ENCODE measurements around the gene SCUBE2. TPM values are rescaled to one million over a fixed set of nuclear protein-coding genes. Genes with fewer than 3 reads are reported as not detected.

Gene SCUBE2
- total RNA-seq, 3 donors from 2014 or later = 0.20 to 0.41 (median 0.26) TPM

DNA sequence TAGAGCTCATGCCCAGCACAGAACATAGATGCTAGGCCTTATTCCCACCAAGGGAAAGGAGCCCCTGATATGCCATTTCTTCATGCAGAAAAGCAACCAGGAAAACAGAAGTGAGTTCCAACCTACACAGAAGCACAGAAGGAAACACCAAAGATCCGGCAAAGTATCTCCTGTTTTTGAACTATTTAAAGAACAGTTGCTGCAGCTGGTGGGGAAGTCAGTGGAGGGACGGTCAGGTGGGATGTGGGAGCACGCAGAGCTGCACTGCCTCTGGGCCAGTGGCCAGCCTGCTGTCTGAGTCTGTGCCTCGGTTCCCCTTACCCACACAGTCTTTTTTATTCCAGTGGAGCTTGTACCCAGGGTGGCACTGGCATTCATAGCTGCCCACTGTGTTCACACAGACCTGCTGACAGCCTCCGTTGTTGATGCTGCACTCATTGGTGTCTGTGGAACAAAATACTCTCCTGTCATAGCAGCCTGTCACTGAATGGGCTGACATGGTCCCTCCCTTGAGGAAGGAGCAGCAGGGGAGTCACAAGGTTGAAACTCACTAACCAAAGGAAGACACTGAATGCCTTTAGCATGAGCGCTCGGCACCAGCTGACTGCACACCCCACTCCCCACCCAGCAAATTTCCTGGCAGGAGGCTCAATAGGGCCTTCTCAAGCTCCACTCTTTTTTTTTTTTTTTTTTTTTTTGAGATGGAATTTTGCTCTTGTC, 37.9 kb downstream of the SCUBE2 start:
- no peak overlapping the region for H3K4me3 Mint-ChIP-seq
- no peaks in the 10 kb centered on the region for H3K9me3 Mint-ChIP-seq
- no peaks in the 10 kb centered on the region for H3K36me3 Mint-ChIP-seq (ENCODE audit: insufficient read depth)
- no peaks in the 10 kb centered on the region for H3K4me1 Mint-ChIP-seq (ENCODE audit: low read depth)
- no peaks in the 10 kb centered on the region for H3K27me3 Mint-ChIP-seq (ENCODE audit: low read depth)
- DNase-seq (no peak), ATAC-seq (no peak)

DNA sequence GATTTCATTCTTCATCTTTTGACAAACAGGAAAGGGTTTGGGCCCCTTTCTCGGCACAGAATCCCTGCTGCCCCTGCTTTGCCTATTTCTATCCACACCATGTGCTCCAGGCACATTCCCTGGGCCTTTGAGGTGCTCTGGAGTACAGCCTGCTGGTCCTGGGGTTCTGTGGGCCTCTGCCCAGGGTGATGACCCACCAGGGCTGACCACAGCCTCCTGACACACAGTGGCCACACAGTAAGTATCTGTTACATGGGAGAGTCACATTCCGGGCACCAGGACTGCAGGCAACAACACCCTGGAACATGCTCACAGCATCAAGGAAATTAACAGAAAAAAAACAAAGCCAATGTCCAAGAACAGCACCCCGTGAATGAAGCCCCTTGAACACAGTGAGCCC, 39.1 kb downstream of the SCUBE2 start:
- Mint-ChIP-seq H3K9me3 (no peaks in the 10 kb centered on the region), H3K36me3 (ENCODE audit: insufficient read depth) (no peaks in the 10 kb centered on the region), H3K27me3 (ENCODE audit: low read depth) (no peaks in the 10 kb centered on the region), H3K4me3 (no peak overlapping the region), H3K4me1 (ENCODE audit: low read depth) (no peaks in the 10 kb centered on the region)
- no peak for DNase-seq
- no peak for ATAC-seq

DNA sequence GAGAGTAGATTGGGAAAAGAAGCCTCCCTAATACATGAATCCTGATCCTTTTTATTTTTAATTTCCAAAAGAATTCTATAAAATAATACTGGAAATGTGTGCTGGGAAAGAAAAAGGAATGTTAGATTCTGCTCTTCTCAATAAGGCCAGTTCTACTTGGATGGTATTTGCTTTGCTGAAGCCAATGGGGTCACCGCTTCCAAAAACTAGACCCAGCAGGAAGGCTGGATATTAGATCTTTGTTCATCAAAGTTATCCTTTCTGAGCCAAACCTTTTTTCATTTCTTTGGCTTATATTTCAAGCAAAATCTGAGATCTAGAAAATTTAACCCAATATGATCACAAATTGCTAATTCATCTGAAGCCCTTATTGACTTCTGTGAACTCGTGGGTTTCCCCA, 41.4 kb downstream of the SCUBE2 start:
- no peaks in the 10 kb centered on the region for H3K36me3 Mint-ChIP-seq (ENCODE audit: insufficient read depth)
- no peak overlapping the region for H3K4me3 Mint-ChIP-seq
- H3K4me1 Mint-ChIP-seq (ENCODE audit: low read depth) = no peaks in the 10 kb centered on the region
- ATAC-seq (no peak), DNase-seq (no peak)
- H3K27me3 Mint-ChIP-seq (ENCODE audit: low read depth) = no peaks in the 10 kb centered on the region
- no peaks in the 10 kb centered on the region for H3K9me3 Mint-ChIP-seq

DNA sequence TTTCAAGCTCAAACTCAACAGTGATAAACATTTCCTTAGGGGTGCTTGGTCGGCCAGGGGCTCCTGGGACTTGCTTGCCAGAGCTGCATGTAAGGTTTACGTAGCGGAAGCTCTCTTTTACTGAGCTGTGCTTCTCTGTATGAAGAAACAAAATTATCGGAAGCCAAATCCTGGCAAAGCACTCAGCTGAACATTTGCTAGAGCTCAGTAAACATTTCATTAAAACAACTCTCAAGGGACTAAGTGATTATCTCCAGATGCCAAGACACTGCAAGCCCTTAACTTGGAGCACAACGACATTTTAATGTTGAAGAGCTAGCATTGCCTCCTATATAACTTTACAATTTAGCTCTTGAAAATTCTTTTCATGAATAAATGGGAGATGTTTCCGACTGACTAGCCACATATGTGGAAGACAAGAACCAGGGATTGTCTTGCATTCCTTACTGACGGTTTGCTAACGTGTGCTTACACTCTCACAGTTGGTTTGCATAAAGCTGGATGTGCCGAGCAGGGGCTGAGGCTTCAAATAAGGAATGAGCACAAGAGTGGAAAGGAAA, 43.4 kb downstream of the SCUBE2 start:
- ATAC-seq = no peak
- H3K36me3 Mint-ChIP-seq (ENCODE audit: insufficient read depth) = no peaks in the 10 kb centered on the region
- DNase-seq = no peak
- no peak overlapping the region for H3K4me3 Mint-ChIP-seq
- H3K9me3 Mint-ChIP-seq = no peaks in the 10 kb centered on the region
- no peaks in the 10 kb centered on the region for H3K27me3 Mint-ChIP-seq (ENCODE audit: low read depth)
- H3K4me1 Mint-ChIP-seq (ENCODE audit: low read depth) = no peaks in the 10 kb centered on the region

DNA sequence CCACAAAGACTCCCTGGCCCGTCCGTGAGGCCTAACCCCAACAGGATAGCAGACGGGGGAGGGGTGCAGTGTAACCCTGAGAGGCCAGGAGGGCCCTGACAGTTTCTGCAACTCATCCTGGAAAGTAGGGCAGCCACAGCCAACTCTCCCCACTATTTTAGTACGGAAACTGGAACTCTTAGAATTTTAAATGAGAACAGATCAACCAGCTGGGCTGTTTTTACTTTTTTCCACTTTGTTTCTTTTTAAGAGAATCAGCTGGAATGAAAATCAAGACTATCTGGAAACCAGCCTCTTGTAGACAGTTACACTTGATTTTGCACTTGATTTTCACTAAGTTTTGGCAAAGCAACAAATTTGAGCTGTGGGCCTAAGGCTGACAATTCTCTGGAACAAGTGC, 44.9 kb downstream of the SCUBE2 start:
- no peaks in the 10 kb centered on the region for H3K36me3 Mint-ChIP-seq (ENCODE audit: insufficient read depth)
- DNase-seq = no peak
- H3K4me1 Mint-ChIP-seq (ENCODE audit: low read depth) = no peaks in the 10 kb centered on the region
- no peak overlapping the region for H3K4me3 Mint-ChIP-seq
- no peaks in the 10 kb centered on the region for H3K9me3 Mint-ChIP-seq
- ATAC-seq = no peak
- H3K27me3 Mint-ChIP-seq (ENCODE audit: low read depth) = no peaks in the 10 kb centered on the region

DNA sequence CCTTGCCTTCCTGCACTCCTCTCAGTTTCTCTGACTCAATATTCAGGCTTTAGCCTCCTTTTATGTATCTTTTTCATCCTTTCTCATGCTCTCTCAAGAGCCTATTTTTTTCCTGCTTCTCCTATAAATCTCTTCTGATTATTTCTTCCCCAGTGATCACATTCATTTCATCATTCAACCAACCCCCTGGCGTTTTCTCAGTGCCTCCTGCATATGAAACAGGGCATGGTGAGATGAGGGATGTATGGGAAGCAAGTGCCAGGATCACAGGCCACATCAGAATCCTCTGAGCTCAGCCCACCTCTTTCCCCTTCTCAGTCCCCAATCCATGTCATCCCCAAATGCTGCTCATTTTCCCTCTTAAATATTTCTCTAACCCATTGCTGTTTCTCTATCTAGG, 48.9 kb downstream of the SCUBE2 start:
- no peaks in the 10 kb centered on the region for H3K9me3 Mint-ChIP-seq

DNA sequence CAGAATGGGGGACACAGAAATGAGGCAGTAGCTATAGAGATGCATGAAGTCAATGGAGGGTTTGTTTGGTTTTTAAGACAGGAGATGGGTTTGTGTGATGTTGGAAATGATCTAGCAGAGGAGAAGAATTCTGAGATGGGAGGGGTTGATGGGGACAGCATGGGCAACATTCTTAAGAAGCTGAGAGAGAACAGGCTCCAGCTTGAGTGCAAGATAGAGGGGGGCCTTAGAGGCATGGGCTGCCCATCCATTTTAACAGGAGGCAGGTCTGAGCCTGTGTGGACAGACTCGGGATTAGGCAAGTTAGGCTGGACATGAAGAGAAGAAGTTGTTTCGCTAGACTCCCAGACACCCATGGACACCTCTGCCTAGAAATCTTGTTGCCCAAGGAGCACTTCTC, 49.7 kb downstream of the SCUBE2 start:
- DNase-seq (no peak), ATAC-seq (no peak)
- Mint-ChIP-seq H3K4me1 (ENCODE audit: low read depth) (no peaks in the 10 kb centered on the region), H3K27me3 (ENCODE audit: low read depth) (peaks cover 11% of the 10 kb centered on the region), H3K9me3 (no peaks in the 10 kb centered on the region), H3K36me3 (ENCODE audit: insufficient read depth) (no peaks in the 10 kb centered on the region), H3K4me3 (no peak overlapping the region)

More for the DNA sequence above, 48.9 kb downstream of the SCUBE2 start:
- H3K36me3 Mint-ChIP-seq (ENCODE audit: insufficient read depth) = no peaks in the 10 kb centered on the region
- H3K4me3 Mint-ChIP-seq = no peak overlapping the region
- DNase-seq (no peak), ATAC-seq (no peak)
- H3K4me1 Mint-ChIP-seq (ENCODE audit: low read depth) = no peaks in the 10 kb centered on the region
- peaks cover 11% of the 10 kb centered on the region for H3K27me3 Mint-ChIP-seq (ENCODE audit: low read depth)

DNA sequence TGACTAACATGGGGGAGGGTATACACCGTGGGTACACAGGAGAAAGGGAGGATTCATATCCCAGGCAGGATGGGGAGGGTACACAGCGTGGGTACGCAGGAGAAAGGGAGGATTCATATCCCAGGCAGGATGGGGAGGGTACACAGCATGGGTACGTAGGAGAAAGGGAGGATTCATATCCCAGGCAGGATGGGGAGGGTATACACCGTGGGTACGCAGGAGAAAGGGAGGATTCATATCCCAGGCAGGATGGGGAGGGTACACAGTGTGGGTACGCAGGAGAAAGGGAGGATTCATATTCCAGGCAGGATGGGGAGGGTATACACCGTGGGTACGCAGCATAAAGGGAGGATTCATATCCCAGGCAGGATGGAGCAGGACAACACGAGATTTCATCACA, 51.0 kb downstream of the SCUBE2 start:
- Mint-ChIP-seq H3K36me3 (ENCODE audit: insufficient read depth) (no peaks in the 10 kb centered on the region), H3K4me3 (no peak overlapping the region), H3K27me3 (ENCODE audit: low read depth) (peaks cover 11% of the 10 kb centered on the region), H3K9me3 (no peaks in the 10 kb centered on the region), H3K4me1 (ENCODE audit: low read depth) (no peaks in the 10 kb centered on the region)
- DNase-seq (no peak), ATAC-seq (no peak)

DNA sequence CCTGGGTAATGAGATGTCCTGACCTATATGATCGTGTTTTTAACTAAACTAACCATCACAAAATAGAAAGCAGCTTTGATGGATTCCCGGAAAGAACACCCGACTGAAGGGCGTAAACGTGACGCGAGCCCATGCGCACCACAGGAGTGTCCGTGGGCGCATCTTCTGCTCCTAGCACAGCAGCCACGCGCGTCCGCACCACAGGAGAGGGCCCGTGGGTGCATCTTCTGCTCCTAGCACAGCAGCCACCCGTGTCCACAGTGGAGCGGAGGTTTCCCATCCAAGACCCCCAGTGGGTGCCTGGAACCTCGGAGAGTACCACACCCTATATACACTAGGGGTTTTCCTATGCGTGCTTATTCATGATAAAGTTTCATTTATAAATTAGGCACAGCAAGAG, 51.5 kb downstream of the SCUBE2 start:
- Mint-ChIP-seq H3K27me3 (ENCODE audit: low read depth) (peaks cover 11% of the 10 kb centered on the region), H3K36me3 (ENCODE audit: insufficient read depth) (no peaks in the 10 kb centered on the region), H3K9me3 (no peaks in the 10 kb centered on the region), H3K4me1 (ENCODE audit: low read depth) (no peaks in the 10 kb centered on the region), H3K4me3 (no peak overlapping the region)
- DNase-seq (no peak), ATAC-seq (no peak)

DNA sequence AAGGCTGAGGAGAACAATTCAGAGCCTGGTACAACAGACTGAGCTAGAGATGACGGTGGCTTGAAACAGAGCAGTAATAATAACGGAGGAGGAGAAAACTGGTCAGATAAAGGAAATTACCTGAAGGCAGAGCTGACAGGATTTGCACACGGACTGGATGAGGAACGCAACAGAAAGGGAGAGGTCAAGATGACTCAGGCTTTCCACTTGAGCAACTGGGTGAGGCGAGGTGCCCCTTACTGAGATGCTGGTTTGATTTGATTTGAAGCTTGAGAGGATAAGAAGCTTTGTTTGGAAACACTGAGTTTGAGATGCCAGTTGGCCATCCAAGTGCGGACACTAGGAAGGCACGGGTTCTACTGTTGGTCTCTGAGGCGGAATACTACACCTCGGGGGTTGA, 52.2 kb downstream of the SCUBE2 start:
- Mint-ChIP-seq H3K27me3 (ENCODE audit: low read depth) (peaks cover 11% of the 10 kb centered on the region), H3K4me3 (no peak overlapping the region), H3K9me3 (no peaks in the 10 kb centered on the region), H3K36me3 (ENCODE audit: insufficient read depth) (no peaks in the 10 kb centered on the region), H3K4me1 (ENCODE audit: low read depth) (no peaks in the 10 kb centered on the region)
- ATAC-seq (no peak), DNase-seq (no peak)

DNA sequence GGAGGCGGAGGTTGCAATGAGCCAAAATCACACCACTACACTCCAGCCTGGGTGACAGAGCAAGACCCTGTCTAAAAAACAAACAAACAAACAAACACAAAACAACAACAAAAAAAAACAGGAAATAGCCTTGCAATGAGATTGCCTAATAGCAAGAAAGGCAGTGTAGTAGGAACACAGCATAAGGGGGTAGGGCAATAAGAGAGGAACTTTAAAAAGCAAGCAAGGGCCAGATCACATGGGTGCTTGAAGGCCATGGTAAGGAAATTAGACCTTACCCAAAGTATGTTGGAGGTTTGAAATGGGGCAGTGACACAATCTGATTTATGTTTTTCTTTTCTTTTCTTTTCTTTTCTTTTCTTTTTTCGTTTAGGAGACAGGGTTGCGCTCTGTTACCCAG, 52.9 kb downstream of the SCUBE2 start:
- ATAC-seq (no peak), DNase-seq (no peak)
- H3K4me3 Mint-ChIP-seq = no peak overlapping the region
- H3K27me3 Mint-ChIP-seq (ENCODE audit: low read depth) = peaks cover 11% of the 10 kb centered on the region
- H3K9me3 Mint-ChIP-seq = no peaks in the 10 kb centered on the region
- no peaks in the 10 kb centered on the region for H3K4me1 Mint-ChIP-seq (ENCODE audit: low read depth)
- no peaks in the 10 kb centered on the region for H3K36me3 Mint-ChIP-seq (ENCODE audit: insufficient read depth)

DNA sequence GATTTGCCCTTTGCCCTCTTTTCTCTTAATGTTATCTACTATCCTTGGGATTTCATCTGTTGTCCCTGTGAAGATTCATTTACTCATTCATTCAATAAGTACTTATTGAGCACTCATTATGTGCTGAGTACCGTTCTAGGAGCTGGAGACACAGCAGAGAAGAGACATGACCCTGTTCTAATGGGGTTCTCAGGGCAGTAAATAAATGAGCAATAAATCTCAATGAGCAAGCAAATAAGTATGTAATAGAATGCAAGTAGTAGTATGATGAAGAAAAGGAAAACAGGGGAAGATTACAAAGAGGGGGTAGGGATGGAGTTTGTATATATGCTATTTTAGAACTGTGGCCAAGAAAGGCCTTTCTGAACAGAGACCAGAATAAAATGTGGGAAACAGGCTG, 53.4 kb downstream of the SCUBE2 start:
- Mint-ChIP-seq H3K4me1 (ENCODE audit: low read depth) (no peaks in the 10 kb centered on the region), H3K9me3 (no peaks in the 10 kb centered on the region), H3K27me3 (ENCODE audit: low read depth) (peaks cover 11% of the 10 kb centered on the region), H3K4me3 (no peak overlapping the region), H3K36me3 (ENCODE audit: insufficient read depth) (no peaks in the 10 kb centered on the region)
- DNase-seq (no peak), ATAC-seq (no peak)

DNA sequence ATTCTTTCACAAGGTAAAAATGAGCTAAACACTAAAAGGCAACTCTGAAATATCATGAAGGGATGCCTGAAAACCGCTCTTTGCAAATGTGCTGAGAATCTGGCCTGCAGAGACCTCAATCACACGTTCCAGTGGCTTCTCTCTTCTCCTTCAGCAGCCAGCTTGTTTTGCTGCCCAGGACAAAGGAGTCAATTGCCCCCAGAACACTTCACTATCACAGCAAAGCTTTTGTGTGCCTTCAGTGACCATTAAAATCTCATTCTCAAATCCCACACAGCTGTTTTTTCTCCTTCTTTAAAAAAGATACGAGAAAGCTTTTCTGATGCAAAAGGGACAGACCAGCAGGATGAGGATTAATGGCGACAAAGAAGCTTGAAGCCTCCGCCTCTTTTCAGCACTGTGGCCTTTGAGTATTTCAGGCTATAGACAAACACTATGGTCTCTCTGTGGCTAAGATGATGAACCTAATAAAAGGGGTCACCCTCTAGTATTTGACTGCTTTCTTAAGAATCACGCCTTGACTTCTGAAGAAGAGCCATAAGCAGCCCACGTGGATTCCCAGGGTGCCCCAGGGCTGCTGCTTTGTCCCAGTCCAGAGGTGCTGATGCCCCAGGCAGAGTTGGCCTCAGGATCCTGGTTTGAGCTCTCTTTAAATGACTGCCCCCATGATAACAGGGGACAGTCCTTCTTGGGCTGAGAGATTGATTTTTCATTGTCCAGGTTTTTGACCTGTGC, 54.2 kb downstream of the SCUBE2 start:
- H3K27me3 Mint-ChIP-seq (ENCODE audit: low read depth) = peaks cover 11% of the 10 kb centered on the region
- H3K4me1 Mint-ChIP-seq (ENCODE audit: low read depth) = no peaks in the 10 kb centered on the region
- H3K9me3 Mint-ChIP-seq = no peaks in the 10 kb centered on the region
- DNase-seq (no peak), ATAC-seq (no peak)
- no peaks in the 10 kb centered on the region for H3K36me3 Mint-ChIP-seq (ENCODE audit: insufficient read depth)
- no peak overlapping the region for H3K4me3 Mint-ChIP-seq

DNA sequence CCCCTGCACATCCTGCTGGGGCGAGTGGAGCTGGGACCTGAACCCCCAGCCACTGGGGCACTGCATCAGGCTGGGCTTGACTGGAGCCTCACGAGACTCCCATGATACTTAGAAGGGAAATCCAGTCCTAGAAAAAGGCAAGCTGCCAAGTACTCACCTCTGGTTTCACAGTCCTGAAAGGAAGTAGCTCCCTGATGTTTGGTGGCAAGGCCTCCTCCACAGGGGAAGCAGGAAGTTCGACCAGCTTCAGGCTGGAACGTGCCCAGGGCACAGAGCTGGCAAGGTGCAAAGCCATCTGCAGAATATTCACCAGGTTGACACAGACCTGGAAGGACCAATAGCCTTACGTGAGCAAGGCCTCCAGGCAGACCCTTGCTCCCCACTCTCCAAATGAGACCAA, 60.8 kb downstream of the SCUBE2 start:
- DNase-seq = no peak
- ATAC-seq = no peak
- Mint-ChIP-seq H3K4me1 (ENCODE audit: low read depth) (no peaks in the 10 kb centered on the region), H3K9me3 (no peaks in the 10 kb centered on the region), H3K4me3 (no peak overlapping the region), H3K27me3 (ENCODE audit: low read depth) (no peaks in the 10 kb centered on the region), H3K36me3 (ENCODE audit: insufficient read depth) (no peaks in the 10 kb centered on the region)

DNA sequence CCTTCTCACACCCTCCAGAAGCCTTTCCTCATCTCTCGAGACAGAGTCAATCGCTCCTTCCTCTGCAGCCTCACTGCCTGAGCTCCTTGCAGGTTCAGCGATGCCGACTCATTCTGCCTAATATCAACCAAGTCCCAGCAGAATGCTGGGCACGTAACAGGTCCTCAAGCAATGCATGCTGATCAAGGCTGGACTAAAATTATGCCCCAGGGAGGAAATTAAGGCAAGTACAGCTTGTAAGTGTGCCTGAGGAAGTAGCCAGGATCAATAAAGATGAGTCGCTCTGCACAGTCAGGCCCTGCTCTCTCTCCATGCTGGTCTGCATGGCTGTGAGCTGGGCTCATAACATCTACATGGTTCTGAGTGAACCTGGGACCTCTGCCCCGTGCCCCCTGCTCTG, 62.0 kb downstream of the SCUBE2 start:
- ATAC-seq (no peak), DNase-seq (no peak)
- Mint-ChIP-seq H3K4me1 (ENCODE audit: low read depth) (no peaks in the 10 kb centered on the region), H3K27me3 (ENCODE audit: low read depth) (peaks cover 2% of the 10 kb centered on the region), H3K36me3 (ENCODE audit: insufficient read depth) (no peaks in the 10 kb centered on the region), H3K4me3 (no peak overlapping the region), H3K9me3 (no peaks in the 10 kb centered on the region)

All from activated T-cell treated with anti-CD3 and anti-CD28 coated beads, Interleukin-2, amount 50 U/mL, for 4 hours (primary cell).